ENCODE measurements around the gene TIMP3.

DNA sequence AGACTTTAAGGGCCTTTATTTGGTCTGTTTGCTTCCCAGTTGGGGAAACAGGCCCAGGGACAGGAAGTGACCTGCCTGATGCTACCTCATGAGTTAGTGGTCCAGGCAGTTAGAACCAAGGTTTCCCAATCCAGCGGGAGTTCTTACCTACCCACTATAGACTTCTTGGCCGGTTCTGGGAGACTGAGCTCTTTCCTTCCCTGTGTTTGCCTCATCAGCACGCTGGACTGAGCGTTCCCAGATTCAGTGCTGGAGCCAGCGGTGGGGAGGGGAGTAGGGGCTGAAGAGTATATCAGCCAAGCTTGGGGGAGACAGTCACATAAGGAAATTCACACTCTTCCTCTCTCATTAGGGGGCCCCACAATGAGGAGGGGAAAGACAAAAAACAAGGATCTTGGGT is 27.1 kb downstream of the TIMP3 start:
- TF ChIP-seq, protein P1, sequence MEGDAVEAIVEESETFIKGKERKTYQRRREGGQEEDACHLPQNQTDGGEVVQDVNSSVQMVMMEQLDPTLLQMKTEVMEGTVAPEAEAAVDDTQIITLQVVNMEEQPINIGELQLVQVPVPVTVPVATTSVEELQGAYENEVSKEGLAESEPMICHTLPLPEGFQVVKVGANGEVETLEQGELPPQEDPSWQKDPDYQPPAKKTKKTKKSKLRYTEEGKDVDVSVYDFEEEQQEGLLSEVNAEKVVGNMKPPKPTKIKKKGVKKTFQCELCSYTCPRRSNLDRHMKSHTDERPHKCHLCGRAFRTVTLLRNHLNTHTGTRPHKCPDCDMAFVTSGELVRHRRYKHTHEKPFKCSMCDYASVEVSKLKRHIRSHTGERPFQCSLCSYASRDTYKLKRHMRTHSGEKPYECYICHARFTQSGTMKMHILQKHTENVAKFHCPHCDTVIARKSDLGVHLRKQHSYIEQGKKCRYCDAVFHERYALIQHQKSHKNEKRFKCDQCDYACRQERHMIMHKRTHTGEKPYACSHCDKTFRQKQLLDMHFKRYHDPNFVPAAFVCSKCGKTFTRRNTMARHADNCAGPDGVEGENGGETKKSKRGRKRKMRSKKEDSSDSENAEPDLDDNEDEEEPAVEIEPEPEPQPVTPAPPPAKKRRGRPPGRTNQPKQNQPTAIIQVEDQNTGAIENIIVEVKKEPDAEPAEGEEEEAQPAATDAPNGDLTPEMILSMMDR (IDR thresholded peaks at IDR 0.05) = no peak
- no peak for TF ChIP-seq POLR2A (IDR thresholded peaks at IDR 0.05)

All from lower leg skin (tissue), 3 donors.